HUDEP-2 (cell line): Measurements from ENCODE around the gene TMEM120A.

Experiments
- DNase-seq, 76 experiments: peaks; one replicate each; lab custom pipeline; 2025; ENCODE audit not compliant: unreplicated experiment in 76 of 76; lab: John Stamatoyannopoulos, UW

Gene TMEM120A

DNA sequence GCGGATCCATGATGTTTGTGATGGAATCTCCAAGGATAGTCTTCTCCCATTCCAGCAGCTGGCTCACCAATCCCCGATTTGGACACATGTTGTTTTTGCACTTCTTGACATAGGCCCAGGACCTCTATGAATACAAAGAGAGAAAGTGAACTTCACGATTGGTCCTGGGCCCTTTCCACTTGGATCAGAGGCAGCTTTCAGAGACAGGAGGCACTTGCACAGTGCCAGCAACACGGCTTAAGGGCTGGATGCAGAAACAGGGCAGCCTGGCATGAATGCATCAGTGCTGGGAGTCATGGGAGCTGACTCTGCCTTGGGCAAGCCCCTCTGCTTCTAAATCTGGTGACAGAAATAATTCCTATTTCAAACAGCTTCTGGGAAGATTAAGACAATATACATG lies 2.1 kb upstream of the TMEM120A start:
- no peak for DNase-seq

DNA sequence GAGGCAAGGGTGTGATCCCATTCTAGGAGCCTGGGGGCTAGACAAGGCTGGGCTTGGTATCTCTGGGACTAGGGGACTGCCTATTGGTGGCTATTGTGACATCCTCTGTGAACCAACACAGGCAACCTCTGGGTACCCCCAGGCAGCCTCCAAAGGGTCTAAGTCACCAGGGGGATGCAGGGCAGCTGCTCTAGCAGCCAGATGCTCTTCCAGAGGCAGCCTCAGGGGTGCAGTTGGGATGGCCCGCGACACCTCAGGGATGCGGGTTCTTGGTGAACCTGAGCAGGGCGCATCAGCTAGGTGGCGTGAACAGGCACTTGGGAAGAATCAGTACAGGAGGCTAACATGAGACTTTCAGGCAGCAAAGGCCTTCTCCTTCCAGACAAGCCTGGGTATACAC lies 1.6 kb upstream of the TMEM120A start:
- no peak for DNase-seq

DNA sequence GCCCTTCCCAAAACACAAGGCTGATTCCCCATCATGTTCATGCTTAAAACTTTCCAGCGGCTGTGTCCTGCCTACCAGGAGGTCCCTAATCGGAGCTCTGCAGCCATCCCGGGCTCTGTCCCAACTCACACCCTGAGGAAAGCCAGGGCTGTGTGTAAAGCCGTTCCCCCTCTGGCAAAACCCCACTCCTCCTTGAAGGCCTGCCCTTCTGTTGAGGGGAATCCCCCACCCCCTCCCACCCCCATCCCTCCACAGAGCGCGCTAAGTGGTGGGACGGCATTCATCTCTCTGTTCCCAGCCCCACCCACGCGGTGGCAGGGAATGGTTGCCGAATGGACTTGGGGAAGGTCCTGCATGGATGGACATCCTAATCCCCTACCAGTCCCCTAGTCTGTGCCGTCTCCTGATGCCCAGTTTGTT lies 667 bp upstream of the TMEM120A start:
- no peak for DNase-seq

DNA sequence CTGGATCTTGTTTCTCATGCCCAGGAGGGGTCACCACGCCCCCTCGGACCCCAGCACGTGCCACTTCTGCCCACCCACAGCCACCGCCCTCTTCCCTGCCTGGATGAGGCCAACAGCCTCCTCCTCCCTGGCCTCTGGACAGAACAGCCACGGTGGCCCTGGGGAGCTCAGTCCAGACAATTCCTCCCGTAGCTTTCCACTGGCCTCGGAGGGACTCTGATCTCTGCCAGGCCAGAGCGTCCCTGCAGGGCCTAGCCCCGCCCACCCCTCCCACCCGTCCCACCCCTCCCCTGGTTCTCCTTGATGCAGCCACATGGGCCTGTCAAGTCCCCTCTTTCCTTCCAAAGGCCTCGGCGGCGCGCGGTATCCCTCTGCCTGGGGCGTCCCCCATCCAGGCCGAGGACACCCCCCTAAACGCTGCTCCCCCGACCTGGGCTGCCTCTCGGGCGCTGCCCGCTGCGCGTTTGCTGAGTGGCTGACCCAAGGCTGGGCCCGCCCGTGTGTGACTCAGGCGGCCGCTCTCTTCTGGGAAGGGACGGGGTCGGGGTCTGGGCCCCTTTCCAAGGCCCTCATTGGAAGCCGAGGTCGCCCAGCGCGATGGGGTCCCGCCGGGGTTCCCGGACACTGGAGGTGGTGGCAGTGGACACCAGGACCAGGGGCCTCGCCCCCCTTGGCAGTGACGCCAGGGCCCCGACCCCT lies 557 bp downstream of the TMEM120A start:
- peak in 17 of 76 experiments; percentile 6 to 34 (median 16) for DNase-seq

DNA sequence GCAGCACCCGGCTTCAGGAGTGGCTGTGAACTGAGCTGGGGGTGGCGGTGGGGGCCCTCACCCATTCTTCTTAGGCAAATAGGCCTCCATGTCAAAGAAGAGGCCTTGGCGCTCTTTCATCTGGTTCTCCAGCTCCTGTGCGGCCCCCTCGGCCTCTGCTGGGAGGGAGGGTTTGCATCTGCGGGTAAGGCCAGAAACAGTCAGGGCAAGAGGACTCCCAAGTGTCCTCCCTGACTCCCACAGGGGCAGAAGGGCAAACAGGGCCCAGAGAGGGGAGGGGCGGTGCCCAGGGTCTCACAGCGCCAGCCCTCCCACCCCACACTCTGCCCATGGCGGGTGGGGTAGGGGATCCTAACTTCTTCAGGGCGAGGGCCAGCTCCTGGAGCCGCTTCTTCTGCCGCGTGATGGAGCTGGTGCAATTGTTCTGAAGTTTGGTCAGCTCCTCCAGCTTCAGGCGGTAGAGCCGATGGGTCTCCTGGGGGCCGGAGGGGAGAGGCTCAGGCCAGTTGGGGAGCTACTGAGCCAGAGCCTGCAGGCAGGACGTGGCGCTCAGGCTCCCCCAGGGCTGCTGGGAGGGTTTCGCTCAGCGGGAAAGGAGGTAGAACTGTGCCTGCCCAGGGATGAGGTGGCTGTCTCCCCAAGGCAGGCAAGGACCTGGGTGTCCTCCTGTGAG lies 2.2 kb downstream of the TMEM120A start:
- no peak for DNase-seq

DNA sequence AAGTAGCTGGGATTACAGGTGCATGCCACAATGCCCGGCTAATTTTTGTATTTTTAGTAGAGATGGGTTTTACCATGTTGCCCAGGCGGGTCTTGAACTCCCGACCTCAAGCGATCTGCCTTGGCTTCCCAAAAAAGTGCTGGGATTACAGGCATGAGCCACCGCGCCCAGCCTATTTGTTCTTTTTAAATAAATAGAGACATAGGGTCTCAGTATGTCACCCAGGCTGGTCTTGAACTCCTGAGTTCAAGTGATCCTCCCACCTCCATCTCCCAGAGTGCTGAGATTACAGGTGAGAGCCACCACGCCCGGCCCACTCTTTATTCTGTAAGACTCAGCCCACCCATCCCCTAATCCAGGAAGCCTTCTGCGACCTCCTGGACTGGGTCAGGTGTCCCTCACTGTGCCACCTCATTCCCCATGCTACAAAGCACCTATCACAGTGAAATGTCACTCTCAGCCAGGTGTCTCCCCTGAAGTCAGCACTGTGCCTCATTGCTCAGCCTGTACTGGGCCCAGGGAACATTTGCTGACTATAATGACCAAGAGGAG lies 2.8 kb downstream of the TMEM120A start:
- DNase-seq = no peak

DNA sequence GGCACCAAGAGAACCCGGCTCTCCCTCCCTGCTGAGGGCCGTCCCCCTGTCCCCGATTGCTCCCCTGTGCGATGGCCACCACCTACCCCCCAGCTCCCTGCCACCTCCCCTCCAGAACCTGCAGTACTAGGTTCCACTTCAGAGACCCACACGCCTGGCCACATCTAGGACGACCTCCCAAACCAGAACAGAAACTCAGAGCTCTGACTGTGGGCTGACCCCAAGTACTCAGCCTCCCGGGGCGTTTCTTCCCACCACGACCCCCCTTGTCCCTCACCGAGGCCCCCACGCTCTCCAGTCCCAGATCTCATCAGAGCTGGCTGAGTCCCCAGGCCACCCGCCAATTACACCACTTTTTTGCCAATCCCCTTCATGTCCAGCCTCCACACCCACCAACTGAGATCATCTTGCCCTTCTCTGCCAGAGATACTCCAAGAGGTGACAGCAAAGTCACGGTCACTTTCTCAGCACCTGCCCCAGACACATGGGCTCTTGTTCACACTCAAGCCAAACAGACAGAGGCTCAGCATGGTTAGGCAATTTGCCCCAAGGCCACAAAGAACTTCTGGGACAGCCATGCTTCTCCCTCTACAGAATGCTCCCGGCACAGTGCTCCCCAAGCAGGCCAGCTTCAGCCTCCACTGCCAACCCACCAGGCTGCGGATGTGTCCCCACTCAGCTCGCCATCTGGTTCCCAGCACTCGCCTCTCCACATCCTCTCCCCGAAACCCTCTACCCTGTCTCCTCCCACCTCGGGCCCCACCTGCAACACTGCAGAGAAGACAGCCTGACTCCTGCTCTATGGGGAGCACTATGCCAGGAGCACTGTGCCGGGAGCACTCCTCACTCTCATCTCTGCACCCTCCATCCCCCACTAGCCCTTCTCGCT lies 4.7 kb downstream of the TMEM120A start:
- DNase-seq = peak in 1 of 76 experiments; percentile 9

DNA sequence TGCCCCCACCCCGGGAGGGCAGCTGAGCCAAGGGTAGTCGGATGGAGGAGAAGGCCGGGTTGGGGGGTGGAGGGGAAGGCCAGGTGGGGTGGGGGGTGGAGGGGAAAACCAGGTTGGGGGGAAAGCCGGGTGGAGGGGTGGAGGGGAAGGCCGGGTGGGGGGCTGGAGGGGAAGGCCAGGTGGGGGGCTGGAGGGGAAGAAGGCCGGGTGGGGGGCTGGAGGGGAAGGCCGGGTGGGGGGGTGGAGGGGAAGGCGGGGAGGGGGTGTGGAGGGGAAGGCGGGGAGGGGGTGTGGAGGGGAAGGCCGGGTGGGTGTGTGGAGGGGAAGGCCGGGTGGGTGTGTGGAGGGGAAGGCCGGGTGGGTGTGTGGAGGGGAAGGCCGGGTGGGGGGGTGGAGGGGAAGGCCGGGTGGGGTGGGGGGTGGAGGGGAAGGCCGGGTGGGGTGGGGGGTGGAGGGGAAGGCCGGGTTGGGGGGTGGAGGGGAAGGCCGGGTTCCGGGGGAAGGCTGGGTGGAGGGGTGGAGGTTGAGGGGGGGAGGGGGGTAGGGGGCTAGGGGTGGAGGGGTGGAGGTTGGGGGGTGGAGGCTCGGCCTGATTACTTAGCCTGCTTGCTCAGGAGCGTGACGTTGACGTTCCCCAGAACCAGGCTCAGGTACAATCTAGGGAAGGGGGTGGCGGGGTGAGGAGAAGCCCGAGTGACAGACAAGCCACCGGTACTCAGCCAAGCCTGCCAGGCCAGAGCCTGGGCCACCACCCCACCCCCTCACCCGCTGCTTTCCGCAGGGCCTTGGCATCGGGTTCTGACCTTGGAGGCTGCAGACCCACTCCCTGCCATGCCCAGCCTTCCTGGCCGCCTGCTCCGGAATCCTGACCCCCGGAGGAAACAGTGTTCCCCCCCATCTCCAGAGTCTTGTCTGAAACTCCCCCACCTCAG lies 5.6 kb downstream of the TMEM120A start:
- DNase-seq = no peak

DNA sequence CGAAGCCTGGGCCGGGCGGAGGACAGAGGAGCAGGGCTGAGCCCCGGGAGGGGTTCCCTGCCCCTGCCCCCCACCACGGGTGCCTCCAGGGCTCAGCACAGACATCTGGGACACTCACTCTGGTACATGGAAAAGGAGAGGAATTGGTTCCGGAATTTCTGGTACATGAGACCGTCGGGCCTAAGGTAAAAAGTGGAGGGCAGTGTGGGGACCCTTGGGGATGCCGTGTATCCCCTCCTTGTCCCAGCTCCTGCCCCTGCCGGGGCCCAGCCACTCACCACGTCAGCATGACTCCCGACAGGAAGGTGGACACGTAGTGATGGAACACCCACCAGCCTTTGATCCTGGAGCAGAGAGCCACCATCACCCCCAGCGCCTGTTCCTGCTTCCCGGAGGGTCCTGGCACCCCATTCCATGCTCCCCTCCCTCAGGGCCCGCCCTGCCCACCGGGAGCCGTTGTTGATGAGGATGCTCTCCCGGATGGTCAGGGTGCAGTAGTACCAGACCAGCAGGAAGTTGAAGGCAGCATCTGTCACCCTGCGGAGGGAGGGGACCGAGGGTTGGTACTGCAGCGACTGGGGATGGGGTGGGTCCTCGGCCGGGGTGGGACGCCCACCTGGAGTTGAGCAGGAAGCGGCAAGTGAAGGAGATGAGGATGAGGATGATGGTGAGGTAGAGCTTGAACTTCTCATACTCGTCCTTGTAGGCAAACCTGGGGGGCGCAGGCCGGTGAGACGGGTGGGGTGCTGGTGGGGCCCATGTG lies 6.4 kb downstream of the TMEM120A start:
- DNase-seq = no peak

DNA sequence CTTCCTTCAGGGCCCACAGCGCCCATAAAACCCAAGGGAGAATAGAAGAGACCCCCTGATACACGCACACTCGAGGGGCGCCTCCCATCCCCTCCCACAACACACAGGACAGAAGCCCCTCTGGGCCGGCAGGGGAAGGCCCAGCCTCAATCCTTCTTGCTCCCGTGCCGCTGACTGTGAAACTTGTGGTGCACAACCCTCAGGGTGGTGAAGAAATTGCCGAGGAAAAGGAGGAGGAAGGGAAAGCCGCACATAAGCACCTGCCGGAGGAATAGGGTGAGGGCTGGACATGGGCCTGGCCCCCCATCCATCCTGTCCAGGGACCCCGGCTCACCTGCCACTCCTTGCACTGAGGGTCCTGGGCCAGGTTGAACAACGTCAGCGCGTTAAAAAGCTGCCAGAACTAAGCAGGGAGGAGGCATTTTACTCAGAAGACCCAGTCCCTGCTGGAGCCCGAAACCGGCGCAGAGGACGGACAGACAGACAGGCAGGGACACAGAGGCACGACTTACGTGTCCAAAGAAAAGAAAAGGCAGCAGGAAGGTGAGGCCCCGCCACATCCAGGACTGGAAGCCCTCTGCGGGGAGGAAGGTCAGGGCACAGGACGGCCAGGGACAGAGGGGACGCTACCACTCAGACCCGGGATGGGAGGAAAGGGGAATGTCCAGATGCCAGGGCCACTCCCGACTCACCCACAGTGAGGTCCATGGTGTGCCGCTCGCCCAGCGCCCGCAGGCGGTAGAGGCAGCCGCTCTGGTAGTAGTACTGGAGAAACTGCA lies 7.2 kb downstream of the TMEM120A start:
- DNase-seq = no peak

DNA sequence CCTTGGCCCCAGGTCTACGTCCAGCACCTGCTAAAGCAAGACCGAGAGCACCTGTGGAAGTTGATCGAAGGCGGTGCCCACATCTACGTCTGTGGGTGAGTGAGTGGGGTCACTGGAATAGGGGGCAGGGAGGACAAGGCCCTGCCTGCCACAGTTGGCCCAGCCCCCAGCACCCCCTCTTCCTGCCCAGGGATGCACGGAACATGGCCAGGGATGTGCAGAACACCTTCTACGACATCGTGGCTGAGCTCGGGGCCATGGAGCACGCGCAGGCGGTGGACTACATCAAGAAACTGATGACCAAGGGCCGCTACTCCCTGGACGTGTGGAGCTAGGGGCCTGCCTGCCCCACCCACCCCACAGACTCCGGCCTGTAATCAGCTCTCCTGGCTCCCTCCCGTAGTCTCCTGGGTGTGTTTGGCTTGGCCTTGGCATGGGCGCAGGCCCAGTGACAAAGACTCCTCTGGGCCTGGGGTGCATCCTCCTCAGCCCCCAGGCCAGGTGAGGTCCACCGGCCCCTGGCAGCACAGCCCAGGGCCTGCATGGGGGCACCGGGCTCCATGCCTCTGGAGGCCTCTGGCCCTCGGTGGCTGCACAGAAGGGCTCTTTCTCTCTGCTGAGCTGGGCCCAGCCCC lies 8.1 kb downstream of the TMEM120A start:
- DNase-seq = no peak

DNA sequence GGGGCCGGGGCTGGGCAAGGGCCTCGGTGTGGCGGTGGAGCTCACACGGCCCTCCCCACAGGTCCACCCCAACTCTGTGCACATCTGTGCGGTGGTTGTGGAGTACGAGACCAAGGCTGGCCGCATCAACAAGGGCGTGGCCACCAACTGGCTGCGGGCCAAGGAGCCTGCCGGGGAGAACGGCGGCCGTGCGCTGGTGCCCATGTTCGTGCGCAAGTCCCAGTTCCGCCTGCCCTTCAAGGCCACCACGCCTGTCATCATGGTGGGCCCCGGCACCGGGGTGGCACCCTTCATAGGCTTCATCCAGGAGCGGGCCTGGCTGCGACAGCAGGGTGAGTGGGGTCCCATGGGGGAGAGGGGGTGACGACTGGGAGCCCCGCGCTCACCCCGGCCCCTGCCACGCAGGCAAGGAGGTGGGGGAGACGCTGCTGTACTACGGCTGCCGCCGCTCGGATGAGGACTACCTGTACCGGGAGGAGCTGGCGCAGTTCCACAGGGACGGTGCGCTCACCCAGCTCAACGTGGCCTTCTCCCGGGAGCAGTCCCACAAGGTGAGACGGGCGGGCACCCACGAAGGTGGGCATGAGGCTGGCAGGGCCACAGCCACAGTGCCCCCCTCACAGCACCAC lies 8.8 kb downstream of the TMEM120A start:
- peak in 2 of 76 experiments; percentile 2 to 10 for DNase-seq

DNA sequence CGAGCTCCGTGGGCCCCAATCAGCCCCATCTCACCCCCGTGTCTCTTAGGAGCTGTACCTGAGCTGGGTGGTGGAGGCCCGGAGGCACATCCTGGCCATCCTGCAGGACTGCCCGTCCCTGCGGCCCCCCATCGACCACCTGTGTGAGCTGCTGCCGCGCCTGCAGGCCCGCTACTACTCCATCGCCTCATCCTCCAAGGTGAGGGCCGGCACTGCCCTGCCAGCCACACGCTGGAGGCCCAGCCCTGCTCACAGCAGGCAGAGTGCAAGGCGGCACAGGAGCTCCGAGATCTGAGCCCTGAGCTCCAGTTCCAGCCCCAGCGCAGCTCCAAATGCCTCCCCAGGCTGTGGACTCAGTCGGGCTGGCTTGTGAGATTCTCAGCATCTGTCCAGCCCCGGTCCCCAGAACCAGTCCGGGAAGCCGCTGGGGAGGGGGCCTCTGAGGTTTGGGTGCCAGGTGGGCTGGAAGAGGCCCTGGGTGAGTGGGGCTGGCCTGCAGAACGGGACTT lies 9.3 kb downstream of the TMEM120A start:
- DNase-seq = no peak

DNA sequence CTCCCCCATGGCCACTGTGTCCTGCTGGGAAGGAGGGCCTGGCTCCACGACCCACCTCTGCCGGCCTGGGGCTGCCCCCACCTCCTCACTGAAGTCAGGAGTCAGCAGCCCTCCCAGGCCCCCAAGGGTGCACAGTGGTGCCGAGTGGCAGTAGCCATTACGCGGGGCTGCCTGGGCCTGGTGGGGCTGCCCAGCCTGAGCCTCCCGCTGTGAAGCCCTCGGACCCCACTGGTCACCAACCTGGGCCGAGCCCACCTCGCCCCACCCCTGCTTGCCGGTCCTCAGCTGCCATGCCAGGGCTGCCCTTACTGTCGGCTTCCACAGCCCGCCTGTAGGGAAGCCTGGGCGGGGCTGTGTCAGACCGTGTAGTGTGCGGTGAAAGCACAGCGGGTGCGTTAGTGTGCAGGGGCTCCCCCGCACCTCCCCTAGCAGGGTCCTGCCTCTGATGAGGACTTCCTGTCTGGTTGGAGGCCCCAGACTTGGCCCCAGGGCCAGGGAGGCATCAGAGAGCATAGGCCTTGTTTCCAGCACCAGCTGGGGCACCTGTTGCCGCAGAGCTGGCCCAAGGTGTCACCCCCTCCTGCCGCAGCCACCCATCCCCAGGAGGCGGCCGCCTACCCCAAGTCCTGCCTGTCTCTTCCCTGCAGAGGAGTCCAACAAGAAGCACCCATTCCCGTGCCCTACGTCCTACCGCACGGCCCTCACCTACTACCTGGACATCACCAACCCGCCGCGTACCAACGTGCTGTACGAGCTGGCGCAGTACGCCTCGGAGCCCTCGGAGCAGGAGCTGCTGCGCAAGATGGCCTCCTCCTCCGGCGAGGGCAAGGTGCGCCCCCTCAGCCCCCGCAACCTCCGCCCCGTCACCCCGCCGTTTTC lies 10.0 kb downstream of the TMEM120A start:
- no peak for DNase-seq

DNA sequence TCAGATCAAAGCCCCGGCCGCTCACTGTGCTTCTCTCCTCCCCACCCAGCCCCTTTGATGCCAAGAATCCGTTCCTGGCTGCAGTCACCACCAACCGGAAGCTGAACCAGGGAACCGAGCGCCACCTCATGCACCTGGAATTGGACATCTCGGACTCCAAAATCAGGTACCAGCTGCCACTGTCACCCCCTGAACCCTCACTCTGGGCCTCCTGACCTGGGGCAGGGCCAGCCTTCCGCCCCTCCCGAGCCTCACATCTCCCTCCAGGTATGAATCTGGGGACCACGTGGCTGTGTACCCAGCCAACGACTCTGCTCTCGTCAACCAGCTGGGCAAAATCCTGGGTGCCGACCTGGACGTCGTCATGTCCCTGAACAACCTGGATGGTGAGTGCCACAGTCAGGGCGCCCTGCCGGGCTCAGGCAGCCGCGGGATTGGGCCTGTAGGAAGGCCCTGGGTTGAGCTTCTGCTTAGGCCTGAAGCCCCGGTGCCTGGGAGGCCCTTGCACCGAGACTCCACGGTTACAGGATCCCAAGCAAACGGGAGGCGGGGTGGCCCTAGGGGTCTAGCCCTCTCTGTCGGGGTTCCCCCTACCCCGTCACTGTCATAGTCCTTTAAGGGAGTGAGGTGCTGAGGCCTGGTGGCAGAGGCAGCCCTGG lies 10.8 kb downstream of the TMEM120A start:
- no peak for DNase-seq
